SK-N-SH treated with all-trans-retinoic acid at 6 μM for 48 hours (cell line): Measurements from ENCODE around the gene MYO9A.

Source experiments
- CREB5 ChIP-seq: fragments of 250-450 bp; sonication (Bioruptor Pico); IDR thresholded peaks from 2 replicates; pipeline ENCODE4 v1.5.1; 2020; ENCODE audit warnings: low read depth, mild to moderate bottlenecking, moderate library complexity
- GLIS3 ChIP-seq: fragments of 250-450 bp; sonication (Bioruptor Pico); IDR thresholded peaks from 2 replicates; pipeline ENCODE4 v1.5.0; 2020; ENCODE audit warnings: mild to moderate bottlenecking, moderate library complexity
- PATZ1 ChIP-seq: fragments of 250-450 bp; sonication (Bioruptor Pico); IDR thresholded peaks from 2 replicates; pipeline ENCODE4 v1.8.0; 2020; ENCODE audit warnings: mild to moderate bottlenecking, moderate library complexity, borderline replicate concordance
- SNAI2 ChIP-seq: fragments of 250-450 bp; sonication (Bioruptor Pico); IDR thresholded peaks from 2 replicates; pipeline ENCODE4 v1.5.0; 2020; ENCODE audit warnings: mild to moderate bottlenecking, moderate library complexity
- TOX ChIP-seq: fragments of 250-450 bp; sonication (Bioruptor Pico); IDR thresholded peaks from 2 replicates; pipeline ENCODE4 v1.8.0; 2021; ENCODE audit warnings: mild to moderate bottlenecking, moderate library complexity, borderline replicate concordance
- TSHZ2 ChIP-seq: fragments of 250-450 bp; sonication (Bioruptor Pico); IDR thresholded peaks from 2 replicates; pipeline ENCODE4 v1.5.0; 2020; ENCODE audit warnings: mild to moderate bottlenecking, moderate library complexity
- ZFP3 ChIP-seq: fragments of 250-450 bp; sonication (Bioruptor Pico); IDR thresholded peaks from 2 replicates; pipeline ENCODE4 v1.5.0; 2020; ENCODE audit warnings: mild to moderate bottlenecking, moderate library complexity
- ZFP30 ChIP-seq: fragments of 450-650 bp; formaldehyde crosslinking; IDR thresholded peaks from 2 replicates; pipeline ENCODE4 v1.5.0; 2022; ENCODE audit warnings: mild to moderate bottlenecking, moderate library complexity
- ZNF8 ChIP-seq: fragments of 450-650 bp; formaldehyde crosslinking; IDR thresholded peaks from 2 replicates; pipeline ENCODE4 v1.5.0; 2020; ENCODE audit warnings: mild to moderate bottlenecking, moderate library complexity

- no peak for TF ChIP-seq TSHZ2 (CRISPR knock-in tag)
- TF ChIP-seq CREB5 (CRISPR knock-in tag), result no peak
- no peak for TF ChIP-seq TOX (CRISPR knock-in tag)
- TF ChIP-seq PATZ1, result no peak
- no peak for TF ChIP-seq GLIS3 (CRISPR knock-in tag)
- no peak for TF ChIP-seq ZNF8 (CRISPR knock-in tag)
- no peak for TF ChIP-seq ZFP3 (CRISPR knock-in tag)
- TF ChIP-seq SNAI2 (CRISPR knock-in tag), result no peak
- TF ChIP-seq ZFP30, result no peak
Observed at GRCh38 chr15:72092006-72092405, 25.9 kb downstream of the MYO9A start.
